CD14-positive monocyte (primary cell): ENCODE measurements around the gene TRPM6. TPM values are rescaled to one million over a fixed set of nuclear protein-coding genes. Genes with fewer than 3 reads are reported as not detected.

Source experiments
- DNase-seq, 3 donors: peaks; one replicate each; pipeline ENCODE4 v3.0.0-alpha.2; 2011 to 2022
- H2AFZ ChIP-seq: 2 replicates; pipeline ENCODE4 v1.6.0; 2012; ENCODE audit warnings: mild to moderate bottlenecking, low read depth, low read length, inconsistent platforms; ENCODE audit not compliant: insufficient read depth, poor library complexity, severe bottlenecking
- H3K27ac ChIP-seq, 2 donors: 1 replicate in 1 of 2; 2 replicates in 1 of 2; pipeline ENCODE4 v1.5.1; 2012 to 2013; ENCODE audit warnings: low read length in 2 of 2, control low read depth in 1 of 2, inconsistent platforms in 1 of 2, low read depth in 1 of 2, mild to moderate bottlenecking in 1 of 2
- H3K27me3 ChIP-seq, 2 donors: one replicate each; pipeline versions ENCODE4 v1.6.0 to v1.6.1; 2011 to 2013; ENCODE audit warnings: low read length in 2 of 2; ENCODE audit not compliant: control insufficient read depth in 2 of 2, insufficient read depth in 2 of 2
- H3K36me3 ChIP-seq, 2 donors: replicated peaks in 1 of 2; 1 replicate in 1 of 2; 2 replicates in 1 of 2; pipeline versions ENCODE4 v1.5.1 to v1.6.1; 2012 to 2013; ENCODE audit warnings: low read length in 2 of 2, control low read depth in 1 of 2, inconsistent platforms in 1 of 2, mild to moderate bottlenecking in 1 of 2; ENCODE audit not compliant: insufficient read depth in 2 of 2, control insufficient read depth in 1 of 2
- H3K4me1 ChIP-seq, 2 donors: 1 replicate in 1 of 2; 2 replicates in 1 of 2; pipeline versions ENCODE4 v1.5.1 to v1.6.1; 2012 to 2013; ENCODE audit warnings: low read length in 2 of 2, control low read depth in 1 of 2, inconsistent platforms in 1 of 2, mild to moderate bottlenecking in 1 of 2, moderate library complexity in 1 of 2; ENCODE audit not compliant: insufficient read depth in 2 of 2, control insufficient read depth in 1 of 2
- H3K4me2 ChIP-seq: replicated peaks from 2 replicates; pipeline ENCODE3; 2012; ENCODE audit warnings: low read length, moderate library complexity, mild to moderate bottlenecking; ENCODE audit not compliant: poor library complexity, severe bottlenecking; ENCODE audit errors: extremely low read depth
- H3K4me3 ChIP-seq, 3 experiments: fragments of 200-600 bp in 1 of 3; sonication (generic) in 1 of 3; replicated peaks in 1 of 3; 1 replicate in 2 of 3; 2 replicates in 1 of 3; pipeline ENCODE4 v1.5.1; 2011 to 2013; ENCODE audit warnings: low read length in 3 of 3, mild to moderate bottlenecking in 3 of 3, control low read depth in 2 of 3, low read depth in 2 of 3, inconsistent platforms in 1 of 3, moderate library complexity in 1 of 3
- H3K79me2 ChIP-seq: 2 replicates; pipeline ENCODE4 v1.6.0; 2012; ENCODE audit warnings: mild to moderate bottlenecking, control low read depth, inconsistent platforms, low read length, moderate library complexity; ENCODE audit not compliant: insufficient read depth
- H3K9ac ChIP-seq: 2 replicates; pipeline ENCODE4 v1.6.0; 2017; ENCODE audit warnings: low read length, mild to moderate bottlenecking; ENCODE audit not compliant: insufficient read depth, poor library complexity, severe bottlenecking
- H3K9me3 ChIP-seq, 2 donors: replicated peaks in 1 of 2; 1 replicate in 1 of 2; 2 replicates in 1 of 2; pipeline versions ENCODE4 v1.5.1 to v1.6.1; 2012 to 2013; ENCODE audit warnings: low read length in 2 of 2, control low read depth in 1 of 2; ENCODE audit not compliant: control insufficient read depth in 1 of 2, insufficient read depth in 1 of 2
- H4K20me1 ChIP-seq: 2 replicates; pipeline ENCODE4 v1.6.0; 2012; ENCODE audit warnings: mild to moderate bottlenecking, low read length, control low read depth, moderate library complexity; ENCODE audit not compliant: insufficient read depth
- H3K27ac Mint-ChIP-seq, 7 donors: one replicate each; pipeline ENCODE4 v1.8.0; 2020; ENCODE audit warnings: mild to moderate bottlenecking in 7 of 7, mixed read lengths in 7 of 7, moderate library complexity in 6 of 7, inconsistent platforms in 2 of 7
- H3K27me3 Mint-ChIP-seq, 3 donors: one replicate each; pipeline ENCODE4 v1.8.0; 2021 to 2022; ENCODE audit warnings: low read depth in 3 of 3, mild to moderate bottlenecking in 3 of 3, mixed read lengths in 3 of 3, moderate library complexity in 3 of 3, inconsistent platforms in 1 of 3
- H3K36me3 Mint-ChIP-seq, 2 donors: one replicate each; pipeline ENCODE4 v1.8.0; 2020; ENCODE audit warnings: mixed read lengths in 2 of 2, inconsistent platforms in 1 of 2, mild to moderate bottlenecking in 1 of 2
- H3K4me1 Mint-ChIP-seq: one replicate; pipeline ENCODE4 v1.8.0; 2020; ENCODE audit warnings: mild to moderate bottlenecking, mixed read lengths
- H3K4me3 Mint-ChIP-seq, 2 donors: one replicate each; pipeline ENCODE4 v1.8.0; 2020; ENCODE audit warnings: mild to moderate bottlenecking in 2 of 2, mixed read lengths in 2 of 2, moderate library complexity in 1 of 2
- H3K9me3 Mint-ChIP-seq, 7 donors: one replicate each; pipeline ENCODE4 v1.8.0; 2020 to 2022; ENCODE audit warnings: mixed read lengths in 7 of 7, mild to moderate bottlenecking in 6 of 7, moderate library complexity in 6 of 7, inconsistent platforms in 2 of 7
- CTCF ChIP-seq: fragments of 200-600 bp; IDR thresholded peaks from one replicate; pipeline ENCODE4 v1.8.0; 2022; ENCODE audit warnings: antibody characterized with exemption, mild to moderate bottlenecking
- WGBS: methylation state at CpG from one replicate; pipeline ENCODE4 v1.1.5; 2013; ENCODE audit warnings: missing lambda C conversion rate; ENCODE audit not compliant: insufficient coverage; 5-methylcytosine and 5-hydroxymethylcytosine counted together
- intact Hi-C, 2 donors: fragments of 100-400 bp; cut with micrococcal nuclease; formaldehyde crosslinking; loops; one replicate each; pipeline versions ENCODE4 v1.15.0 to v1.15.1; 2023
- polyA plus RNA-seq, 3 donors: library from polyadenylated mRNA; depleted of rRNA in 1 of 3; unstranded in 2 of 3; stranded (reverse) in 1 of 3; fragments of 300-500 nt in 2 of 3; fragments of >200 nt in 1 of 3; fragmentation: Illumina TruSeq in 2 of 3; gene quantifications; 1 replicate in 2 of 3; 2 replicates in 1 of 3; pipeline ENCODE4 v1.2.3, GENCODE V29; 2012 to 2021

TRPM6 gene
- polyA plus RNA-seq, 3 donors, result not detected

GRCh38 chr9:74859786-74860185, 27.9 kb downstream of the TRPM6 start:
- Histone ChIP-seq H3K27me3 (no peaks in the 10 kb centered on the region), H3K9me3 (no peaks in the 10 kb centered on the region), H3K9ac (no peak overlapping the region), H3K36me3 (no peaks in the 10 kb centered on the region), H3K4me3 (no peak overlapping the region), H4K20me1 (no peaks in the 10 kb centered on the region), H3K4me2 (no peak overlapping the region), H3K27ac (no peak overlapping the region), H2AFZ (no peak overlapping the region), H3K79me2 (no peaks in the 10 kb centered on the region), H3K4me1 (no peaks in the 10 kb centered on the region)
- peaks cover 4% of the 10 kb centered on the region for H3K4me1 Mint-ChIP-seq
- H3K9me3 Mint-ChIP-seq, result no peaks in the 10 kb centered on the region
- intact Hi-C loops, result no loop called here
- peaks cover 0 to 7% (median 1%) of the 10 kb centered on the region in 3 donors for H3K27me3 Mint-ChIP-seq
- no peak for TF ChIP-seq CTCF
- no CpG with 5 or more reads among the region's 2 CpGs for WGBS
- no peak overlapping the region for H3K27ac Mint-ChIP-seq
- no peak for DNase-seq
- no peak overlapping the region for H3K4me3 Mint-ChIP-seq
- H3K36me3 Mint-ChIP-seq, result no peaks in the 10 kb centered on the region

GRCh38 chr9:74858751-74859414, 28.8 kb downstream of the TRPM6 start:
- Mint-ChIP-seq H3K27ac (no peak overlapping the region), H3K4me3 (no peak overlapping the region), H3K27me3 (peaks cover 0 to 7% (median 1%) of the 10 kb centered on the region in 3 donors), H3K4me1 (peaks cover 4% of the 10 kb centered on the region), H3K36me3 (no peaks in the 10 kb centered on the region), H3K9me3 (peaks cover 0 to 2% (median 0%) of the 10 kb centered on the region in 7 donors)
- Histone ChIP-seq H3K27ac (no peak overlapping the region), H3K4me1 (no peaks in the 10 kb centered on the region), H3K9ac (no peak overlapping the region), H3K36me3 (no peaks in the 10 kb centered on the region), H3K4me3 (no peak overlapping the region), H2AFZ (no peak overlapping the region), H3K4me2 (no peak overlapping the region), H3K9me3 (no peaks in the 10 kb centered on the region), H3K27me3 (no peaks in the 10 kb centered on the region), H3K79me2 (no peaks in the 10 kb centered on the region), H4K20me1 (no peaks in the 10 kb centered on the region)
- DNase-seq, result no peak
- WGBS, result 100% methylated on average over 2 of the region's 4 CpGs
- no peak for TF ChIP-seq CTCF
- intact Hi-C loops, result no loop called here
